Measurements from ENCODE around the gene DENND2A.
"Not testable (repeated sequence)": the region's sequence is repeated elsewhere in the genome, so short reads cannot be mapped to it uniquely, and the experiment has no call there.

The DENND2A gene

DNA sequence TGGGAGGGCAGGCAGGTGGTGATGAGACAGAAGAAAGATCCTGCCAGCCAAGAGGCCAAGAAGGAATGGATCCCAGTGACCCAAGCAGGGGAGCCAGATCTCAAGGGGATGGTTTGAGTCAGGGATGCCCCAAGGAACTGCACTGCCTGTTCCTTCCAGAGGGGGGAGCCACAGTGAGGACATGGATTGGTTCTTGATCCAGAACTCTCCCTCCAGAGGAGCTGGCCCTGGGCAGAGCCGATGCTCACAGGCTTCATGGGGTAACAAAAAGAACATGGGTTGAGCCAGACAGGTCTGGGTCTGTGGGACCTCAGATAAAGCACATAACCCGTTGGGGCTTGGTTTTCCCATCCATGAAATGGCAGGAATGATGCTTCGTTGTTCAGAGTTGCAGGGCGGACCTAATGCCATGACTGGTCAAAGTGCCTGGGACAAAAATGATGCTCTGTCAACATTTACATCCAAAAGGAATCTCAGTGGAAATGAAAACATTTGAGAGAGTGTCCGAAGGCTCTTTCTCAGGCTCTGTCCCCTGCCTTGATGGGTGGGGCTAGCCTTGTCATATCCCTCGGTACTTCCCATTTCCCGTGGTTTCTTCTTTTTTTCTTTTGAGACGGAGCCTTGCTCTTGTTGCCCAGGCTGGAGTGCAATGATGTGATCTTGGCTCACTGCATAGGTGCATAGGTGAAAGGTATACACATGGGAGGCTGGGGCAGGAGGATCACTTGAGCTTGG lies 4.7 kb upstream of the DENND2A start:
- no peak for DNase-seq

DNA sequence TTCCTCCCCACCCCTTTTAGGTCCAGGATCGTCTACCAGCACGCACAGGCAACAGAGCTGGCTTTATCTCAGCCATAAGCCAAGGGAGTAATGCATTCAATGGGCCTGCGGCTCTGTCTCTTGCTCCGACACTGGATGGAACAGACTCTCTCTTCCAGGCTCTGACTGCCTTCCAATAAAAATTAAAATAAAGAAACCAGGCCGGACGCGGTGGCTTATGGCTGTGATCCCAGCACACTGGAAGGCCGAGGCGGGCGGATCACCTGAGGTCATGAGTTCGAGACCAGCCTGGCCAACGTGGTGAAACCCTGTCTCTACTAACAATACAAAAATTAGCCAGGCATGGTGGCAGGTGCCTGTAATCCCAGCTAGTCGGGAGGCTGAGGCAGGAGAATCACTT lies 4.1 kb upstream of the DENND2A start:
- DNase-seq, result not testable (repeated sequence)

DNA sequence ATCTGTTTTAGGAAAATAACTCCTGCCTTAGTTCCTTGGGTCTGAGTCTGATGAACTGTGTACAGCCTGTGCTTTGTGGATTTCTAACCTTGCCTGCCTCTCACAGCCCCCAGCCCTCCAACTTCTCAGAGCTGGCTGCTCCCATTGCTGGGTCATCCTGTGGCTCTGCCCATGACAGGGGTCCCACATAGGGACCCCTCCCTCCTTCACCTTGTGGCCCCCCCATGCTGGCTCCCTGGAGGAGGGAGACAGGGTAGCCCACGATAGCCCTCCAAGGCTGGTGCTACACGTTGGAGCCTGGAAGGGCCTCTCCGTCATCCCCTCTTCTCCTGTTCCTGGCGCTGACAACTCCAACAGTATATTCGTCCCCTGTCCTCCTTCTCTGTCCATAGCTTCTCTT lies 2.8 kb upstream of the DENND2A start:
- DNase-seq, result no peak

- no peak for DNase-seq
Observed at GRCh38 chr7:140641524-140642195, 1.0 kb upstream of the DENND2A start.

- DNase-seq, result no peak
Observed at GRCh38 chr7:140640060-140640637, 464 bp downstream of the DENND2A start.

GRCh38 chr7:140639366-140640053 lies 1.1 kb downstream of the DENND2A start:
- DNase-seq, result peak; percentile 25

DNA sequence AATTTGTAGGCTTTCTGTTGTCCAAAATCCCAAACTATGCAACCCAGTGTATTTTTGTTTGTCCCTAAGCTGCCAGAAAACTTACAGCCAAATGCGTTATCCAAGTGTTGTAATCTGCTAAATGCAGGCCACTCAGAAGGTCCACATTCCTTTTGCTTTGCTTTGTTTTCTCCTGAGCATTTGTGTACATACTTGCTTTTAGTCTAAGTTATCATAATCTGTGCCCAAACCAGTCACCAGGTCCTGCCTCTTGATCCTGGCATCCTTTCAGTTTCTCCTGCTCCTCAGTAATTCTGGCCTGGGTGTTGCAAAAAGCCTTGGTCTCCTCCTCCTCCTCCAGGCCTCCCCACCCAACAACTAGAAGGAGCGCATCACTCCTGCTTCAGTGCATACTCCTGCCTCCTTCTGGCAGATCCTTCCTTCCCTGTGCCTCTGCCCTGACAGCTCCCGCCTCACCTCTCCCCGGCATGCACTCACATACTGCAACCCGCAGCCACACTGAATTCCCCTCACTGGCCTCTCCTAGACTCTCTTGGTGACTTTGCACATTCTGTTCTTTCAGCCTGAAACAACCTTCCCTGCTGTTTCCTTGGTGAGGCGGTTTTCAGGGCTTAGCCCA lies 2.3 kb downstream of the DENND2A start:
- no peak for DNase-seq

- no peak for DNase-seq
Observed at GRCh38 chr7:140637400-140637799, 3.2 kb downstream of the DENND2A start.

GRCh38 chr7:140635816-140636215 lies 4.8 kb downstream of the DENND2A start:
- no peak for DNase-seq

DNA sequence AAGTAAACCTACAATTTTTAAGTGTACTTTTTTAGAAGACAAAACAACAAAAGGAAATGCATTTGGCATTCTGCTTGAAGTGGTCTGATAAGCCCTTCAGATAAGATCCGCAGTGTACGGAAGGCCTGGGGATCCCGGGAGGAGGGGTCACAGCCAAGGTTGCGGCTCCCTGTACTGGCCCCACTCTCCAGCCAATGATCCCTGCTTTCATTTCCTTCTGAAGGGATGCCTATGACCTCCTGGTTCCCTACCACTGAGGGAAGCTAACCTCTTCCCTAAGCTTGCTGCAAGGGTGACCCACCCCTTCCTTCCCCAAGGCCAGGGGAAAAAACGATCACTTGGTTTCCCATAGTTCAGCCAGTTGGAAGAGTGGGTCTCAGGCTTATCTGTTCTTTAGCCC lies 5.3 kb downstream of the DENND2A start:
- no peak for DNase-seq

DNA sequence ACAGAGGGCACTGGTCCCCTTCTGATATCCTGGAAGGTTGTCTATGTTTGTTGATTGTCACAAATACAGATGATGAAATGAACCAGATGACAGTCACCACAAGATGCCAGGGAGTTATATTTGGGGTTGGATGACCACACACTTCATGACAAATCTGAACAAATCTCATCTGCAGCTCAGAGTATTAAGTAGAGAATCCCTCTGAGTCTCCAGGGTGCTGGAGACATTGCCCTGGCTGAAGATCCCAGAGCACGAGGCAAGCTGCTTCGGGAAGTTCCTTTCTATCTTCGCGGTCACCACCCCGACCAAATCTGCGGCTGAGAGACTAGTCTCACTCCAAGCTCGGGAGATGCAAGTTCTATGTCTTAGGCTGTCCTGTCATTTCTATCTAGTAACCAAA lies 9.0 kb downstream of the DENND2A start:
- no peak for DNase-seq

DNA sequence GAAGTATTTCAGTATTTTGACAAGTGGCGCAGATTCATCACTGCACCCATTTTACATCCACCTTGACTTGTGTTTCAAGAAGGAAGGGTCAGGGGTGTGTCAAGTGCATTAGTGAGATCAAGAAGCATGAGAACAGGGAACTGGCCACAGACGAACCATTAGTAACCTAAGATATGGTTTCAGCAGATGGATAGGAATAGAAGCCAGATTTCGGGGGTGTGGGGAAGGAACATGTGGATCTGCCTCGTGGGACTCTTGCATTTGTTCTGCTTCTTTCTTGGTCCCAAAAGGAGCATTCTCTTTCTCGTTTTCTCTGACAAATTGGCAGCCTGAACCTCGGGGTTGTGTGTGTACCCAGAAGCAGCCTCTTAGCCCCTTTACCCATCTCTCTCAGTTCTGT lies 9.6 kb downstream of the DENND2A start:
- DNase-seq, result no peak

- DNase-seq, result no peak
Observed at GRCh38 chr7:140625908-140626868, 14.4 kb downstream of the DENND2A start.

GRCh38 chr7:140625192-140625558 lies 15.4 kb downstream of the DENND2A start:
- DNase-seq, result not testable (repeated sequence)

DNA sequence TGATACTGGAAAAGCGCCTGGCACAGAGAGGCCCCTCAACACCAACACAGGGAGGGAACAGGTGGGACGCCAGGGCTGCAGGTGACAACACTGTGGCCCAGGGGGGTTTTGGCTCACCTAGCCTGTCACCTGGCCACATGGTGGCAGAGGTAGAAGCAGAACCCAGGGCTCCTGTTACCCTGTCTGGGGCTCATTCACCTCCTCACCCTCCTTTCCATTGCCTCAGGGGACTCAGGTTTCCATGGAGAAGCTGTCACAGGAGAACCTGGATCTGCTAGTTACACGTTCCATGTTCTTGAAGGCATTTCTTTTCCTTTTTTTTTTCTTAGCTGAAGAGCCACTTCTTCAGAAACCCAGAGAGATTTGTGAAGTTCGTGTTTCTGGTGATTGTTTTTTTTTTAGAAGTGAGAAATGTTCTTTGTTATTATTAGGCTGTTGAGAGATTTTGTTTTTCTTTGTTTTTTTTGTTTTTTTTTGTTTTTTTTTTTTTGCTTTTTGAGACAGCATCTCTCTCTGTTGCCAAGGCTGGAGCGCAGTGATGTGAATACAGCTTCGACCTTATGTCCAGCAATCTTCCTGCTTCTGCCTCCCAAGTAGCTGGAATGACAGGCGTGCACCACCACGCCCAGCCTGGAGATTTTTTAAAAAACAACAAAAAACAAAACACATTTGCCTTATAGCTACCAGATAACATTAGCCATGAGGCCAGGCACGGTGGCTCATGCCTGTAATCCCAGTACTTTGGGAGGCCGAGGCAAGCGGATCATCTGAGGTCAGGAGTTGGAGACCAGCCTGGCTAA lies 16.0 kb downstream of the DENND2A start:
- DNase-seq, result no peak

- DNase-seq, result no peak
Observed at GRCh38 chr7:140623980-140624379, 16.6 kb downstream of the DENND2A start.

GRCh38 chr7:140621401-140622021 lies 19.1 kb downstream of the DENND2A start:
- DNase-seq, result no peak

GRCh38 chr7:140619915-140620510 lies 20.6 kb downstream of the DENND2A start:
- not testable (repeated sequence) for DNase-seq

GRCh38 chr7:140619176-140619575 lies 21.4 kb downstream of the DENND2A start:
- no peak for DNase-seq

DNA sequence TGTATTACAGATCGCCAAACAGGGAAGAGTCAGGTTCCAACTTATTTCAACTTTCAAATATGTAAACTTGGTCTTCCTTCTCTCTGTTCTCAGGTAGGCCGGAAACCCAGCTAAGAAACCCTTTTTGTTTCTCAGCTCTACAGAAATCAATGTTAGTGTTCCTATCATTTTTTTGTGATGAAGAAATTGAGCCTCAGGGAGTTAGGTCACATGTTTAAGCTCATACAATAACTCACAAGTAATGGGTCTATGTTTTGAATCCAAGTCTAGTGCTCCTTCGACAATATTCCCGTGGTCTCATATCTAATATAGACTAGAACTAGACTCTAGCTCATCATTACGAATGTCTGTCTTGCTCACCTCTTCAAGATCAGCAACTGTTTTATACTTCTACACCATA lies 22.3 kb downstream of the DENND2A start:
- DNase-seq, result no peak

Measured in stimulated activated CD4-positive, alpha-beta T cell treated with anti-CD3 and anti-CD28 coated beads, Interleukin-4, amount 100 ng/mL, for 24 hours (primary cell).